Chondrocyte (in vitro differentiated cells): ENCODE measurements around the gene GLYR1. TPM values are rescaled to one million over a fixed set of nuclear protein-coding genes. Genes with fewer than 3 reads are reported as not detected.

Source experiments
- DNase-seq: peaks from one replicate; pipeline ENCODE4 v3.0.0; 2021; ENCODE audit warnings: mixed read lengths, low spot score
- H3K27ac Mint-ChIP-seq: one replicate; pipeline ENCODE4 v1.8.0; 2021; ENCODE audit warnings: mild to moderate bottlenecking, moderate library complexity, mixed read lengths; ENCODE audit not compliant: unreplicated experiment
- H3K27me3 Mint-ChIP-seq: 2 replicates; pipeline ENCODE4 v1.8.0; 2021; ENCODE audit warnings: low read depth, mixed read lengths
- H3K36me3 Mint-ChIP-seq: 2 replicates; pipeline ENCODE4 v1.8.0; 2021; ENCODE audit warnings: low read depth, mixed read lengths
- H3K4me1 Mint-ChIP-seq: 2 replicates; pipeline ENCODE4 v1.8.0; 2021; ENCODE audit warnings: low read depth, mild to moderate bottlenecking, mixed read lengths
- H3K4me3 Mint-ChIP-seq: one replicate; pipeline ENCODE4 v1.8.0; 2021; ENCODE audit warnings: mild to moderate bottlenecking, moderate library complexity, mixed read lengths; ENCODE audit not compliant: unreplicated experiment
- H3K9me3 Mint-ChIP-seq: 2 replicates; pipeline ENCODE4 v1.8.0; 2021; ENCODE audit warnings: low read depth, mixed read lengths
- total RNA-seq: library from RNA; stranded (reverse); gene quantifications from 3 replicates; pipeline ENCODE4 v1.2.1, GENCODE V29; 2021
- TF ChIP-seq, protein P1 (sequence below): fragments of 200-600 bp; sonication (generic); IDR thresholded peaks from 2 replicates; pipeline ENCODE4 v1.5.0; 2021; ENCODE audit warnings: antibody characterized with exemption, mild to moderate bottlenecking, moderate library complexity

GLYR1 gene
- total RNA-seq, 1 donor from 2014 or later, result 56.8 TPM

DNA sequence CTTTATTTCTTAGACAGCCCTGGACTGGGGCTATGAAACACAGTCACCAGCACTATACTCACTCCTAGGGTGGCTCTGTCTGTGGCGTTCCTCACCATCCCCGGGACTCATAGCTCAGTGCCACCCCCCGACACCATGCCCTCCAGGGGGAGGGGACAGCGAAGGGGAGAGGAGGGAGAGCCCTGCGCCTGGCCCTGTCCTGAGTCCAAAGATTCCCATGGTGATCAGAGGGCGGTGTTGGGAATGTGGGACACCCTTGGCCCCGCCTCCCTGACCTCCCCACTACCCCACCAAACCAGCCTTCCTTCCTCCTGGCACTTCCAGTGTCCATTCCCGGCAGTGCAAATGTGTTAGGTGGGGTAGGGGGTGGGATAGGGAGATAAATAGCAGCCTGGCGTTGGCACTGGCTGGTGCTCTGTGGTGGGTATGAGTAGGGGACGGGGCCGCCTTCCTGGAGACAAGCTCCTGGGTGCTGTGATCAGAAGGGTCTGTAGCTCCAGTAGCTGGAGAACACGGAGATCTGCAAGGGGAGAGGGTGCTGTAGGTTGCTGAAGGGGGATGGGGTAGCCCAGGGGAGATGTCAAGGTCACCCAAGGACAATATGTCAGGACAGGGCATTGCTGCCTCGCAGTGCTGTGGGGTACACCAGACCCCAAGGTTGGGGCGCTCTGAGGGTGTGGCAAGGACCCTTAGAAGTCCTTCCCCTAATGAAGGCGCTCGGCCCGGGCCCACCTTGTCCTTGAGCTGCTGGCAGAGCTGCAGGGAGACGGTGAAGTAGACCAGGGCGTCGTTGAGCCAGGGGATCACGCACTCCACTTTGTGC is 49.9 kb downstream of the GLYR1 start:
- no peak overlapping the region for H3K27ac Mint-ChIP-seq
- H3K4me1 Mint-ChIP-seq, result peaks cover 7% of the 10 kb centered on the region
- H3K27me3 Mint-ChIP-seq, result no peaks in the 10 kb centered on the region
- TF ChIP-seq, protein P1, sequence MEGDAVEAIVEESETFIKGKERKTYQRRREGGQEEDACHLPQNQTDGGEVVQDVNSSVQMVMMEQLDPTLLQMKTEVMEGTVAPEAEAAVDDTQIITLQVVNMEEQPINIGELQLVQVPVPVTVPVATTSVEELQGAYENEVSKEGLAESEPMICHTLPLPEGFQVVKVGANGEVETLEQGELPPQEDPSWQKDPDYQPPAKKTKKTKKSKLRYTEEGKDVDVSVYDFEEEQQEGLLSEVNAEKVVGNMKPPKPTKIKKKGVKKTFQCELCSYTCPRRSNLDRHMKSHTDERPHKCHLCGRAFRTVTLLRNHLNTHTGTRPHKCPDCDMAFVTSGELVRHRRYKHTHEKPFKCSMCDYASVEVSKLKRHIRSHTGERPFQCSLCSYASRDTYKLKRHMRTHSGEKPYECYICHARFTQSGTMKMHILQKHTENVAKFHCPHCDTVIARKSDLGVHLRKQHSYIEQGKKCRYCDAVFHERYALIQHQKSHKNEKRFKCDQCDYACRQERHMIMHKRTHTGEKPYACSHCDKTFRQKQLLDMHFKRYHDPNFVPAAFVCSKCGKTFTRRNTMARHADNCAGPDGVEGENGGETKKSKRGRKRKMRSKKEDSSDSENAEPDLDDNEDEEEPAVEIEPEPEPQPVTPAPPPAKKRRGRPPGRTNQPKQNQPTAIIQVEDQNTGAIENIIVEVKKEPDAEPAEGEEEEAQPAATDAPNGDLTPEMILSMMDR, result no peak
- no peak overlapping the region for H3K4me3 Mint-ChIP-seq
- H3K9me3 Mint-ChIP-seq, result no peaks in the 10 kb centered on the region
- no peak for DNase-seq
- H3K36me3 Mint-ChIP-seq, result peaks cover 6% of the 10 kb centered on the region

DNA sequence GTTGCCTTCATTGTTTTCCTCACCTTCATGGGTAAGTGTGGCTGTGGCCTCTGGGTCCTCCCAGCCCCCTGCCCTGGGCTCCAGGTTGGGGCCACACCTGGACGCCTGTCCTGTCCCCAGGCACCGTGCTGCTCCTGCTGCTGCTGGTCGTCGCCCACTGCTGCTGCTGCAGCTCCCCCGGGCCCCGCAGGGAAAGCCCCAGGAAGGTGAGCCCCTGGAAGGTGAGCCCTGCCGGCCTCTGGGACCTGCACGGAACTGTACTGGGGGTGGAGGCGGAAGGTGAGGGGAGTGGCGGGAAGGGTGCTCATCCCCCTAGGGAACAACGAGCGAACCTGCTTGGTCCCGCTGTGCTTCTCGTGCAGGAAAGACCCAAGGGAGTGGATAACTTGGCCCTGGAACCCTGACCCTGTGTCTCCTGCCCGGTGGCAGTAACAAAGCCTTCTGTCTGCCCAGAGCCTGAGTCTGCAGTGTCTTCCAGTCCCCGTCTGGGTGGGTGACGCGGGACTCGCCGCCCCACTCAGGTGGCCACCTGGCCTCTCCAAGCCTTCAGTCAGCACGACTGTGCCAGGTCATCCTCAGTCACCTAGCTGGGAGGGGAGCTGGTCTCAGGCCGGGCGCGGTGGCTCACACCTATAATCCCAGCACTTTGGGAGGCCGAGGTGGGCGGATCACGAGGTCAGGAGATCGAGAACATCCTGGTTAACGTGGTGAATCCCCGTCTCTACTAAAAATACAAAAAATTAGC is 51.1 kb downstream of the GLYR1 start:
- TF ChIP-seq, protein P1, result no peak
- no peaks in the 10 kb centered on the region for H3K4me1 Mint-ChIP-seq

DNA sequence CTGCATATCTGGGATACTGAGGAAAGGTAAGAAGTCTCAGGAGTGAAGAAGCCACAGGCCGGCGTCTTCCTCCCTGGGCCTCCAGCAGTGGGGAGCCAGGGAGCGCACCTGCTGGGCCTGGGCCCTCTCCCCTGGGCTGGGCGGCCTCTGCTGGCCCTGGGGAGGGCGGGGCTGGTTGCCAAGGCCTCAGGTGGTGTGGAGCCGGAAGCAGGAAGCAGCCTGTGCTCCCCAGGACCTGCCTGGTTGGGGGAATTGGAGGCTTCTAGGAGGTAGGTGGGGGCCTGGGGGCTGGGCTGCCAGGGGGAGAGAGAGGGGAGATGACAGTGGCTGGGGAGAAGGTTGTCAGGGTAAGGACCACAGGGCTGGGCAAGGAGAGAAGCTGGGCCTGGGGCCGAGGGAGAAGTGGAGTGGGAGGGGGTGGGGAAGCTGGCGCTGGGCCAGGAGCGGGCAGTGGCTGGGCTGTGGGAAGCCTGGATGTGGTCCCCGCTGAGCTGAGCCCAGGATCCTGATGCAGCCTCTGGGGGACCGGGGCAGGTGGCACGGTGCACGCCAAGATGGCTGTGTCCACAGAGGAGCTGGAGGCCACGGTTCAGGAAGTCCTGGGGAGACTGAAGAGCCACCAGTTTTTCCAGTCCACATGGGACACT is 51.8 kb downstream of the GLYR1 start, which contains the start of gene SMIM22:
TSS of gene SMIM22 (plus strand) at position 189 of the 647 bp plus-strand sequence. CDS start at position 555, 366 bp downstream.
- no peaks in the 10 kb centered on the region for H3K4me1 Mint-ChIP-seq
- no peak for DNase-seq
- TF ChIP-seq, protein P1, result no peak
- no peaks in the 10 kb centered on the region for H3K27me3 Mint-ChIP-seq
- no peaks in the 10 kb centered on the region for H3K9me3 Mint-ChIP-seq
- no peak within 1 kb of the TSS for H3K27ac Mint-ChIP-seq
- H3K4me3 Mint-ChIP-seq, result no peak within 1 kb of the TSS
- H3K36me3 Mint-ChIP-seq, result peaks cover 6% of the 10 kb centered on the region

More for the DNA sequence above, 51.1 kb downstream of the GLYR1 start:
- H3K27me3 Mint-ChIP-seq, result no peaks in the 10 kb centered on the region
- H3K9me3 Mint-ChIP-seq, result no peaks in the 10 kb centered on the region
- H3K4me3 Mint-ChIP-seq, result no peak overlapping the region
- no peak for DNase-seq
- H3K27ac Mint-ChIP-seq, result no peak overlapping the region
- H3K36me3 Mint-ChIP-seq, result peaks cover 6% of the 10 kb centered on the region

DNA sequence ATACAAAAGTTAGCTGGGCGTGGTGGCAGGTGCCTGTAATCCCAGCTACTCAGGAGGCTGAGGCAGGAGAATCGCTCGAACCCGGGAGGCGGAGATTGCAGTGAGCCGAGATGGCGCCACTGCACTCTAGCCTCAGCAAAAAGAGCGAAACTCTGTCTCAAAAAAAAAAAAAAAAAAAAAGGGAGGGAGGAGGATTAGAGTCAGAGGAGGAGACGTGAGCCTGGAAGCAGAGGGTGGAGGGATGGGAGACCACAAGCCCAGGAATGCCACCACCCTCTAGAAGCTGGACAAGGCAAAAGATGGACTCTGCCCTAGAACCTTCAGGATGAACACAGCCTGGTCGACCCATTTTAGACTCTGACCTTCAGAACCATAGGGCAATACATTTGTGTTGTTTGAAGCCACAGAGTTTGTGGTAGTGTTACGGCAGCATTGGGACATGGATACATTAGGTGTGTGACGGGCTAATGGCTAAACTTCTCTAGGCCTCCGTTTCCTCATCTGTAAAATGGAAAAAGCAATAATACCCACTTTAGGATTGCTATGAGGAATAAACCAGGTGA is 54.1 kb downstream of the GLYR1 start:
- Mint-ChIP-seq H3K4me1 (no peaks in the 10 kb centered on the region), H3K9me3 (no peaks in the 10 kb centered on the region), H3K27ac (no peak overlapping the region), H3K4me3 (no peak overlapping the region), H3K36me3 (peaks cover 4% of the 10 kb centered on the region), H3K27me3 (no peaks in the 10 kb centered on the region)
- TF ChIP-seq, protein P1, result no peak
- no peak for DNase-seq

DNA sequence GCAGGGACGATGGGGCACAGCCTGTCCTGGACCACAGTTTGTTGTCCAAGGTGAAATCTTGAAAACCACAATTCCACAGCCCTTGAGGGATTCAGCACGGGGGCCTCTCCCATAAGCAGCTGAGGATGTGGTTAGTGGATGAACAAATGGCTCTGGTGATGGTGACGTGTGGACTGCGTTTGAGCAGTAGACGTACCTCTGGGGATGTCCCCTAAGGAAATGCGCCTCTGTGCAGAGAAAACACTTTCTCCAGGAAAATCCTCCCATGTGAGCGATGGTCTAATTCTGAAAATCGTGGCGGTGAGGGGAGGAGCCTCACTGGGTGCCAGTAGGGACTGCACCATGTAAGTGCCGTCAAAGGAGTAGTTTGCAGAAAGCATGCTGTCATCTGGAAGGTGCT is 56.2 kb downstream of the GLYR1 start:
- Mint-ChIP-seq H3K4me1 (no peaks in the 10 kb centered on the region), H3K36me3 (no peaks in the 10 kb centered on the region), H3K9me3 (no peaks in the 10 kb centered on the region), H3K4me3 (no peak overlapping the region), H3K27ac (no peak overlapping the region), H3K27me3 (no peaks in the 10 kb centered on the region)
- no peak for DNase-seq
- TF ChIP-seq, protein P1, result no peak
